ENCODE results near the gene PID1.

Gene PID1

GRCh38 chr2:229059331-229060033 lies 211.6 kb downstream of the PID1 start:
- no peaks in the 10 kb centered on the region for H3K27me3 ChIP-seq (ENCODE audit: insufficient read depth, low read length)
- no peaks in the 10 kb centered on the region for H3K79me2 ChIP-seq (ENCODE audit: control insufficient read depth, insufficient read depth, low read length, unreplicated experiment)
- H3K27ac ChIP-seq (ENCODE audit: low read depth, low read length) = no peak overlapping the region
- no peaks in the 10 kb centered on the region for H3K4me1 ChIP-seq (ENCODE audit: control insufficient read depth, insufficient read depth, low read length, unreplicated experiment)
- H3K4me3 ChIP-seq (ENCODE audit: low read depth, low read length) = no peak overlapping the region
- H3K36me3 ChIP-seq (ENCODE audit: insufficient read depth, low read length) = no peaks in the 10 kb centered on the region
- H2AFZ ChIP-seq (ENCODE audit: low read length, unreplicated experiment) = no peak overlapping the region

DNA sequence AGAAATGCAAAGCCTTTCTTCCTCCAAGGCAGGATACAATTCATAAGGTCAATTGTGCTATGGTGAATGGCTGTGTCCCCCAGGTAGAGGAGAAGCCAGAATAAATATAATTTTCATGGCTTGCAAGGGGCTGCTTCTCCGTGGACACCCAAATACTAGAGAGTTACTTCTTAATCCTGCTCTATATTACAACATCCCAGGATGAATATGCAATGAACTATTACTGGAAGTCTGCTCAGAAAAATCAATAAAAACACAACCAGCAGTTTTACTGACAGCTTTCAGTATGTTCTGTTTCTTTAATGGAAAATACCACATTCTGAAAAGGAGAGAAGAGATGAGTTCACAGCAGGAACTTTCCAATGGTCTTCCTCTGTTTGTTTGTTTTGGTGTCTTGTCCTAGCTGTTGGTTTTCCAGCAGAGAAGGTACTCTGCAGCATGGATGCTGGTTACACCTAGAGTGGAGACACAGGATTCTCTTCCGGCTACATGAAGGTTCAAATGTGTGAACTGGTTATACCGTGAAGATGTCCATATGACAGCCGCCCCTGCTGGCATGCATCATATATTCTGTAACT lies 213.0 kb downstream of the PID1 start:
- H3K4me3 ChIP-seq (ENCODE audit: low read depth, low read length) = no peak overlapping the region
- H2AFZ ChIP-seq (ENCODE audit: low read length, unreplicated experiment) = no peak overlapping the region
- no peaks in the 10 kb centered on the region for H3K79me2 ChIP-seq (ENCODE audit: control insufficient read depth, insufficient read depth, low read length, unreplicated experiment)
- no peaks in the 10 kb centered on the region for H3K4me1 ChIP-seq (ENCODE audit: control insufficient read depth, insufficient read depth, low read length, unreplicated experiment)
- H3K27ac ChIP-seq (ENCODE audit: low read depth, low read length) = no peak overlapping the region
- H3K36me3 ChIP-seq (ENCODE audit: insufficient read depth, low read length) = no peaks in the 10 kb centered on the region
- no peaks in the 10 kb centered on the region for H3K27me3 ChIP-seq (ENCODE audit: insufficient read depth, low read length)

- Histone ChIP-seq H3K4me1 (ENCODE audit: control insufficient read depth, insufficient read depth, low read length, unreplicated experiment) (no peaks in the 10 kb centered on the region), H3K27ac (ENCODE audit: low read depth, low read length) (no peak overlapping the region), H2AFZ (ENCODE audit: low read length, unreplicated experiment) (no peak overlapping the region), H3K4me3 (ENCODE audit: low read depth, low read length) (no peak overlapping the region), H3K79me2 (ENCODE audit: control insufficient read depth, insufficient read depth, low read length, unreplicated experiment) (no peaks in the 10 kb centered on the region), H3K36me3 (ENCODE audit: insufficient read depth, low read length) (no peaks in the 10 kb centered on the region), H3K27me3 (ENCODE audit: insufficient read depth, low read length) (no peaks in the 10 kb centered on the region)
Measured at GRCh38 chr2:229054311-229054710, 216.8 kb downstream of the PID1 start.

- no peaks in the 10 kb centered on the region for H3K27me3 ChIP-seq (ENCODE audit: insufficient read depth, low read length)
- H3K36me3 ChIP-seq (ENCODE audit: insufficient read depth, low read length) = no peaks in the 10 kb centered on the region
- no peaks in the 10 kb centered on the region for H3K79me2 ChIP-seq (ENCODE audit: control insufficient read depth, insufficient read depth, low read length, unreplicated experiment)
- no peak overlapping the region for H3K4me3 ChIP-seq (ENCODE audit: low read depth, low read length)
- no peak overlapping the region for H3K27ac ChIP-seq (ENCODE audit: low read depth, low read length)
- no peaks in the 10 kb centered on the region for H3K4me1 ChIP-seq (ENCODE audit: control insufficient read depth, insufficient read depth, low read length, unreplicated experiment)
- H2AFZ ChIP-seq (ENCODE audit: low read length, unreplicated experiment) = no peak overlapping the region
Measured at GRCh38 chr2:229051798-229052197, 219.3 kb downstream of the PID1 start.

DNA sequence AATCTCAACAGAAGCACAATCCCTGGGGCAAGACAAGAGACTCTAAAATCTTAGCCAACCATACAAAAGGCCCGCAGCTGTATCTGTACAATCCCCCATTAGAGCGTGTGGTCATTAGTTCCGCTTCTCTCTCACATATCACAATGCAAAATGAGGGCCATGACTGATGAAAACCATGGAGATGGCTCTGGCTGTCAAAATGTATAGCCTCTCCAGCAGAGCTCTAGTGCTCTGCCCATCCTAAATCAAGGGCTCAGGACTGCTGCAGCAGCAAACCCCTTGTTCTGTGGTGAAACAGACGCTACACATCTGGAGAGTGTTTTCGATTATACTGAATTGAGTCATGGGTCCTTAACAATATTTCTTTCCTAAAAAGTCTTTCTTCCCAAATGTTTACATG lies 221.0 kb downstream of the PID1 start:
- no peaks in the 10 kb centered on the region for H3K79me2 ChIP-seq (ENCODE audit: control insufficient read depth, insufficient read depth, low read length, unreplicated experiment)
- H2AFZ ChIP-seq (ENCODE audit: low read length, unreplicated experiment) = no peak overlapping the region
- H3K4me1 ChIP-seq (ENCODE audit: control insufficient read depth, insufficient read depth, low read length, unreplicated experiment) = no peaks in the 10 kb centered on the region
- H3K4me3 ChIP-seq (ENCODE audit: low read depth, low read length) = no peak overlapping the region
- H3K27ac ChIP-seq (ENCODE audit: low read depth, low read length) = no peak overlapping the region
- H3K27me3 ChIP-seq (ENCODE audit: insufficient read depth, low read length) = no peaks in the 10 kb centered on the region
- no peaks in the 10 kb centered on the region for H3K36me3 ChIP-seq (ENCODE audit: insufficient read depth, low read length)

GRCh38 chr2:229048134-229048533 lies 223.0 kb downstream of the PID1 start:
- Histone ChIP-seq H3K79me2 (ENCODE audit: control insufficient read depth, insufficient read depth, low read length, unreplicated experiment) (no peaks in the 10 kb centered on the region), H3K36me3 (ENCODE audit: insufficient read depth, low read length) (no peaks in the 10 kb centered on the region), H2AFZ (ENCODE audit: low read length, unreplicated experiment) (no peak overlapping the region), H3K27ac (ENCODE audit: low read depth, low read length) (no peak overlapping the region), H3K27me3 (ENCODE audit: insufficient read depth, low read length) (no peaks in the 10 kb centered on the region), H3K4me1 (ENCODE audit: control insufficient read depth, insufficient read depth, low read length, unreplicated experiment) (no peaks in the 10 kb centered on the region), H3K4me3 (ENCODE audit: low read depth, low read length) (no peak overlapping the region)

DNA sequence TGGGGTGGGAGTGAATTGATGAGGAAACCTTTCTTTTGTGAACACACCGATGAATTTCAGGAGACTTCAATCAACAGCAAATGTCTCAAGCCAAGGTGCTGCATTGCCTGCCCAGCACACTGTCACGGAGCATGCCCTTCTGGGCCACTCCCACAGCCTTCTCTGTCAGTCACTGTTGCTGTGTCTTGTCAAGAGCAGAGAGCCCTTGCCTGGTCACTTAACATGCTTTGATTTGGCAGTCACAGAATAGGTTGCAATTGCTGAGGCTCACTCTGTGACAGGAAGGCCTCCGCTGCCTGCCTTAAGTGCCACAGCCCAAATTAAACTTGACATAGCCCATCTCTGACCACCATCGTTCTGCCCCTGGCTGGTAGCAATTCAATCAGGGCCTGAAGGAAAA lies 225.4 kb downstream of the PID1 start:
- Histone ChIP-seq H2AFZ (ENCODE audit: low read length, unreplicated experiment) (no peak overlapping the region), H3K4me3 (ENCODE audit: low read depth, low read length) (no peak overlapping the region), H3K27me3 (ENCODE audit: insufficient read depth, low read length) (no peaks in the 10 kb centered on the region), H3K36me3 (ENCODE audit: insufficient read depth, low read length) (no peaks in the 10 kb centered on the region), H3K79me2 (ENCODE audit: control insufficient read depth, insufficient read depth, low read length, unreplicated experiment) (no peaks in the 10 kb centered on the region), H3K4me1 (ENCODE audit: control insufficient read depth, insufficient read depth, low read length, unreplicated experiment) (no peaks in the 10 kb centered on the region), H3K27ac (ENCODE audit: low read depth, low read length) (no peak overlapping the region)

DNA sequence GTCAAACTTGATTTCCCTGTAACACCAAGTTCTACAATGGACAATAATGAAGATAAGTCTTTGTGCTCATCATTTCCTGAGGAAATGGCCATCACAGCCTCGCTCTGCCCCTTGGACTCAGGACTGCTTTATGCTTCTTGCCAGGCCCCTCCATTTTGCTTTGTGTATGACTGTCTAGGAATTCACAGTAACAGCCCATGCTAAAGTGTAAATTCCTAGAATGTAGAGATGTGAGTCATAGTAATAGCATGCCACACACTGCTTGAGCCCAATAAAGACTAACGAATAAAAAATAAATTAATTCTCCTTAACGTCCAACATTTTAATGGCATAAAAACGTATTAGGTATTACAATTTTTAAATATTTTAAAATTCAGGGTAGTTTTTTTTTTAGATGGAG lies 226.5 kb downstream of the PID1 start:
- no peaks in the 10 kb centered on the region for H3K4me1 ChIP-seq (ENCODE audit: control insufficient read depth, insufficient read depth, low read length, unreplicated experiment)
- no peaks in the 10 kb centered on the region for H3K36me3 ChIP-seq (ENCODE audit: insufficient read depth, low read length)

DNA sequence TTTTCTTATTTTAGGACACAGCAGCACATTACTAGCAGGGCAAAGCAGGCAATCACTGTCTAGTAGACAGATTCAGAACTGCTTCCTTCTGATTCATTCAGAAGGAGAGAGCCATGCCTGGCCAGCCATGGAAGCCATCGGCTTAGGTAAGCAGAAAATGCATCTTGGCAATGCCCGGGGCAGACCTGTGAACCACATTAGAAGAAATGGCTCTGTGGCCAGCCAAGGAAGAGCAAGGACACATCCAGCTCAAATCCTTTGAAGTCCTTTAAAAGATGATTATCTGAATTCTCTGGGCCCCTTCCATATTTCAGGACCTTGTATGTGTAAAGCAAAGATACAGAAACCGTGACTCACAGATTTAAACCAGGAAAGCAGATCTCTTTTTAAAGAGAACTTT lies 227.4 kb downstream of the PID1 start:
- Histone ChIP-seq H3K79me2 (ENCODE audit: control insufficient read depth, insufficient read depth, low read length, unreplicated experiment) (no peaks in the 10 kb centered on the region), H3K27me3 (ENCODE audit: insufficient read depth, low read length) (no peaks in the 10 kb centered on the region), H3K4me3 (ENCODE audit: low read depth, low read length) (no peak overlapping the region), H2AFZ (ENCODE audit: low read length, unreplicated experiment) (no peak overlapping the region), H3K27ac (ENCODE audit: low read depth, low read length) (no peak overlapping the region), H3K36me3 (ENCODE audit: insufficient read depth, low read length) (no peaks in the 10 kb centered on the region), H3K4me1 (ENCODE audit: control insufficient read depth, insufficient read depth, low read length, unreplicated experiment) (no peaks in the 10 kb centered on the region)

More for the DNA sequence above, 226.5 kb downstream of the PID1 start:
- Histone ChIP-seq H3K27me3 (ENCODE audit: insufficient read depth, low read length) (no peaks in the 10 kb centered on the region), H2AFZ (ENCODE audit: low read length, unreplicated experiment) (no peak overlapping the region), H3K4me3 (ENCODE audit: low read depth, low read length) (no peak overlapping the region), H3K27ac (ENCODE audit: low read depth, low read length) (no peak overlapping the region), H3K79me2 (ENCODE audit: control insufficient read depth, insufficient read depth, low read length, unreplicated experiment) (no peaks in the 10 kb centered on the region)

GRCh38 chr2:229042349-229042748 lies 228.7 kb downstream of the PID1 start:
- Histone ChIP-seq H3K27me3 (ENCODE audit: insufficient read depth, low read length) (no peaks in the 10 kb centered on the region), H3K79me2 (ENCODE audit: control insufficient read depth, insufficient read depth, low read length, unreplicated experiment) (no peaks in the 10 kb centered on the region), H2AFZ (ENCODE audit: low read length, unreplicated experiment) (no peak overlapping the region), H3K4me3 (ENCODE audit: low read depth, low read length) (no peak overlapping the region), H3K4me1 (ENCODE audit: control insufficient read depth, insufficient read depth, low read length, unreplicated experiment) (no peaks in the 10 kb centered on the region), H3K27ac (ENCODE audit: low read depth, low read length) (no peak overlapping the region), H3K36me3 (ENCODE audit: insufficient read depth, low read length) (no peaks in the 10 kb centered on the region)

- Histone ChIP-seq H3K27me3 (ENCODE audit: insufficient read depth, low read length) (no peaks in the 10 kb centered on the region), H2AFZ (ENCODE audit: low read length, unreplicated experiment) (no peak overlapping the region), H3K4me1 (ENCODE audit: control insufficient read depth, insufficient read depth, low read length, unreplicated experiment) (no peaks in the 10 kb centered on the region), H3K79me2 (ENCODE audit: control insufficient read depth, insufficient read depth, low read length, unreplicated experiment) (no peaks in the 10 kb centered on the region), H3K27ac (ENCODE audit: low read depth, low read length) (no peak overlapping the region), H3K4me3 (ENCODE audit: low read depth, low read length) (no peak overlapping the region), H3K36me3 (ENCODE audit: insufficient read depth, low read length) (no peaks in the 10 kb centered on the region)
Measured at GRCh38 chr2:229041691-229042090, 229.4 kb downstream of the PID1 start.

Measured in ACC112 (cell line).